ENCODE results near the gene RPS6KA6.
"Not testable (repeated sequence)": the region's sequence is repeated elsewhere in the genome, so short reads cannot be mapped to it uniquely, and the experiment has no call there.

Gene RPS6KA6

GRCh38 chrX:84161641-84162040, 26.4 kb downstream of the RPS6KA6 start:
- DNase-seq, result no peak

- DNase-seq, result no peak
These were observed 27.3 kb downstream of the RPS6KA6 start for GRCh38 chrX:84160736-84161135.

GRCh38 chrX:84156821-84157220, 31.2 kb downstream of the RPS6KA6 start:
- DNase-seq, result peak; percentile 56

GRCh38 chrX:84155938-84156337, 32.1 kb downstream of the RPS6KA6 start:
- no peak for DNase-seq

GRCh38 chrX:84153538-84153937, 34.5 kb downstream of the RPS6KA6 start:
- DNase-seq, result no peak

GRCh38 chrX:84144991-84145390, 43.0 kb downstream of the RPS6KA6 start:
- no peak for DNase-seq

- peak; percentile 20 for DNase-seq
These were observed 43.7 kb downstream of the RPS6KA6 start for GRCh38 chrX:84144281-84144680.

- DNase-seq, result peak; percentile 16
These were observed 55.0 kb downstream of the RPS6KA6 start for GRCh38 chrX:84133023-84133422.

- DNase-seq, result no peak
These were observed 64.4 kb downstream of the RPS6KA6 start for GRCh38 chrX:84123585-84123984.

- no peak for DNase-seq
These were observed 69.2 kb downstream of the RPS6KA6 start for GRCh38 chrX:84118769-84119168.

GRCh38 chrX:84118315-84118714, 69.7 kb downstream of the RPS6KA6 start:
- no peak for DNase-seq

- DNase-seq, result no peak
These were observed 79.4 kb downstream of the RPS6KA6 start for GRCh38 chrX:84108584-84108983.

GRCh38 chrX:84099120-84099519, 88.9 kb downstream of the RPS6KA6 start:
- DNase-seq, result no peak

GRCh38 chrX:84079479-84080197, 108.4 kb downstream of the RPS6KA6 start:
- DNase-seq, result not testable (repeated sequence)

GRCh38 chrX:84078991-84079390, 109.0 kb downstream of the RPS6KA6 start:
- no peak for DNase-seq

GRCh38 chrX:84064814-84065213, 123.2 kb downstream of the RPS6KA6 start:
- DNase-seq, result no peak

GRCh38 chrX:84064164-84064563, 123.8 kb downstream of the RPS6KA6 start:
- DNase-seq, result peak; percentile 2

- no peak for DNase-seq
These were observed 140.7 kb downstream of the RPS6KA6 start for GRCh38 chrX:84047339-84047738.

- DNase-seq, result peak; percentile 21
These were observed 141.5 kb downstream of the RPS6KA6 start for GRCh38 chrX:84046403-84046984.

GRCh38 chrX:84044051-84044450, 143.9 kb downstream of the RPS6KA6 start:
- no peak for DNase-seq
